Uterus (tissue), 4 donors: Measurements from ENCODE around the gene METTL24. TPM values are rescaled to one million over a fixed set of nuclear protein-coding genes. Genes with fewer than 3 reads are reported as not detected.
"Not testable (repeated sequence)": the region's sequence is repeated elsewhere in the genome, so short reads cannot be mapped to it uniquely, and the experiment has no call there.

ENCODE experiments used
- DNase-seq, 2 donors: peaks; one replicate each; pipeline ENCODE4 v3.0.0-alpha.2; 2019 to 2020
- H3K27ac ChIP-seq, 2 donors: fragments of 200-600 bp; sonication (generic); 1 replicate in 1 of 2; 2 replicates in 1 of 2; pipeline ENCODE4 v1.5.1; 2016 to 2018
- H3K27me3 ChIP-seq, 2 donors: fragments of 200-600 bp; sonication (generic); one replicate each; pipeline ENCODE4 v1.5.1; 2018 to 2019; ENCODE audit warnings: control low read depth in 1 of 2
- H3K36me3 ChIP-seq, 2 donors: fragments of 200-600 bp; sonication (generic); one replicate each; pipeline ENCODE4 v1.5.1; 2019; ENCODE audit warnings: control low read depth in 1 of 2
- H3K4me1 ChIP-seq, 2 donors: fragments of 200-600 bp; sonication (generic); one replicate each; pipeline ENCODE4 v1.5.1; 2018 to 2019; ENCODE audit warnings: control low read depth in 1 of 2
- H3K4me3 ChIP-seq, 2 donors: fragments of 200-600 bp; sonication (generic); 1 replicate in 1 of 2; 2 replicates in 1 of 2; pipeline ENCODE4 v1.5.1; 2018 to 2019; ENCODE audit warnings: mild to moderate bottlenecking in 1 of 2
- H3K9me3 ChIP-seq, 2 donors: fragments of 200-600 bp; sonication (generic); one replicate each; pipeline ENCODE4 v1.5.1; 2019; ENCODE audit warnings: control low read depth in 1 of 2
- CTCF ChIP-seq, 4 experiments: fragments of 200-600 bp in 2 of 4; fragments of 450-650 bp in 2 of 4; sonication (generic) in 2 of 4; IDR thresholded peaks; one replicate each; pipeline ENCODE4 v1.5.1; 2016 to 2019; ENCODE audit warnings: antibody characterized with exemption in 4 of 4, mild to moderate bottlenecking in 2 of 4, moderate library complexity in 1 of 4
- POLR2A ChIP-seq, 2 donors: fragments of 450-650 bp; IDR thresholded peaks; one replicate each; pipeline ENCODE4 v1.6.1; 2016; ENCODE audit warnings: antibody characterized with exemption in 2 of 2, mild to moderate bottlenecking in 1 of 2, moderate library complexity in 1 of 2
- intact Hi-C: fragments of 100-400 bp; cut with DNase I; formaldehyde crosslinking; loops from one replicate; pipeline ENCODE4 v1.15.1; 2023; ENCODE audit warnings: low total_unique reads
- total RNA-seq, 4 donors: library from RNA; depleted of rRNA in 3 of 4; stranded (reverse); fragments of >200 nt in 3 of 4; gene quantifications; one replicate each; pipeline versions ENCODE4 v1.1.0 to v1.2.4, GENCODE V29; 2014 to 2023
- donor health status: DM: yes; HTN: yes; CAD: no.

The METTL24 gene
- total RNA-seq, 4 donors from 2014 or later: 18.0 to 47.2 (median 30.7) TPM; not detected in 1

- Histone ChIP-seq H3K27me3 (no peaks in the 10 kb centered on the region), H3K36me3 (no peaks in the 10 kb centered on the region), H3K4me1 (peaks cover 0 to 7% of the 10 kb centered on the region in 2 donors), H3K4me3 (no peak overlapping the region), H3K9me3 (no peaks in the 10 kb centered on the region), H3K27ac (no peak overlapping the region)
- intact Hi-C loops: no loop called here
- TF ChIP-seq CTCF (IDR thresholded peaks at IDR 0.05) (no peak), POLR2A (IDR thresholded peaks at IDR 0.05) (no peak)
- no peak for DNase-seq
Measured at GRCh38 chr6:110283657-110284056, 74.5 kb downstream of the METTL24 start.

- H3K27ac ChIP-seq: no peak overlapping the region
- H3K9me3 ChIP-seq: no peaks in the 10 kb centered on the region
- TF ChIP-seq CTCF (IDR thresholded peaks at IDR 0.05) (no peak), POLR2A (IDR thresholded peaks at IDR 0.05) (no peak)
- H3K4me1 ChIP-seq: peaks cover 0 to 7% of the 10 kb centered on the region in 2 donors
- H3K36me3 ChIP-seq: no peaks in the 10 kb centered on the region
- H3K4me3 ChIP-seq: no peak overlapping the region
- DNase-seq: no peak
- no peaks in the 10 kb centered on the region for H3K27me3 ChIP-seq
- intact Hi-C loops: no loop called here
Measured at GRCh38 chr6:110282412-110282811, 75.7 kb downstream of the METTL24 start.

- H3K27ac ChIP-seq: no peak overlapping the region
- no peak overlapping the region for H3K4me3 ChIP-seq
- H3K9me3 ChIP-seq: no peaks in the 10 kb centered on the region
- no peaks in the 10 kb centered on the region for H3K4me1 ChIP-seq
- intact Hi-C loops: no loop called here
- DNase-seq: no peak
- no peaks in the 10 kb centered on the region for H3K27me3 ChIP-seq
- H3K36me3 ChIP-seq: no peaks in the 10 kb centered on the region
- TF ChIP-seq POLR2A (IDR thresholded peaks at IDR 0.05): no peak
- TF ChIP-seq CTCF (IDR thresholded peaks at IDR 0.05): no peak
Measured at GRCh38 chr6:110277100-110277665, 81.0 kb downstream of the METTL24 start.

GRCh38 chr6:110272781-110273180, 85.4 kb downstream of the METTL24 start:
- H3K4me1 ChIP-seq, H3K9me3 ChIP-seq, H3K27ac ChIP-seq, H3K36me3 ChIP-seq, H3K27me3 ChIP-seq, H3K4me3 ChIP-seq, DNase-seq, intact Hi-C loops: not testable (repeated sequence)

GRCh38 chr6:110271732-110272022, 86.5 kb downstream of the METTL24 start:
- no peaks in the 10 kb centered on the region for H3K36me3 ChIP-seq

More at GRCh38 chr6:110271732-110272022, 86.5 kb downstream of the METTL24 start:
- DNase-seq: no peak
- no peak overlapping the region for H3K27ac ChIP-seq
- no peaks in the 10 kb centered on the region for H3K4me1 ChIP-seq
- intact Hi-C loops: no loop called here
- no peaks in the 10 kb centered on the region for H3K9me3 ChIP-seq
- TF ChIP-seq POLR2A (IDR thresholded peaks at IDR 0.05): no peak
- no peak for TF ChIP-seq CTCF (IDR thresholded peaks at IDR 0.05)
- H3K27me3 ChIP-seq: no peaks in the 10 kb centered on the region
- H3K4me3 ChIP-seq: no peak overlapping the region
